Ovary (tissue), 9 donors: ENCODE measurements around the gene OSTM1. TPM values are rescaled to one million over a fixed set of nuclear protein-coding genes. Genes with fewer than 3 reads are reported as not detected.
"Not testable (repeated sequence)": the region's sequence is repeated elsewhere in the genome, so short reads cannot be mapped to it uniquely, and the experiment has no call there.

ENCODE experiments used
- DNase-seq, 5 donors: peaks; one replicate each; pipeline ENCODE4 v3.0.0-alpha.2; 2019 to 2020
- H3K27ac ChIP-seq, 2 donors: fragments of 200-600 bp; one replicate each; pipeline versions ENCODE4 v1.5.1 to v1.8.0; 2019 to 2022
- H3K27me3 ChIP-seq: fragments of 200-600 bp; one replicate; pipeline ENCODE4 v1.8.0; 2022
- H3K36me3 ChIP-seq: fragments of 200-600 bp; sonication (generic); one replicate; pipeline ENCODE4 v1.5.1; 2019
- H3K4me1 ChIP-seq: one replicate; pipeline ENCODE4 v1.8.1; 2013; ENCODE audit warnings: mild to moderate bottlenecking, moderate library complexity; ENCODE audit not compliant: insufficient read depth
- H3K4me3 ChIP-seq: fragments of 200-600 bp; sonication (generic); one replicate; pipeline ENCODE4 v1.5.1; 2017
- H3K9me3 ChIP-seq, 2 donors: fragments of 200-600 bp in 1 of 2; sonication (generic) in 1 of 2; one replicate each; pipeline versions ENCODE4 v1.5.1 to v1.8.1; 2013 to 2019; ENCODE audit warnings: mild to moderate bottlenecking in 1 of 2, moderate library complexity in 1 of 2
- CTCF ChIP-seq, 3 donors: fragments of 450-650 bp in 2 of 3; fragments of 200-600 bp in 1 of 3; IDR thresholded peaks; one replicate each; pipeline versions ENCODE4 v1.5.1 to v1.8.0; 2016 to 2022; ENCODE audit warnings: antibody characterized with exemption in 3 of 3, mild to moderate bottlenecking in 1 of 3
- EP300 ChIP-seq: sonication (generic); formaldehyde crosslinking; IDR thresholded peaks from one replicate; pipeline ENCODE4 v1.6.1; 2017; ENCODE audit warnings: antibody characterized with exemption
- POLR2A ChIP-seq: fragments of 450-650 bp; IDR thresholded peaks from one replicate; pipeline ENCODE4 v1.6.1; 2017; ENCODE audit warnings: antibody characterized with exemption, mild to moderate bottlenecking, moderate library complexity
- WGBS, 3 donors: extraction: QIAGEN DNeasy Blood & Tissue Kit in 1 of 3; methylation state at CpG; one replicate each; pipeline versions ENCODE4 v1.1.5 to v1.1.7; 2013 to 2017; 5-methylcytosine and 5-hydroxymethylcytosine counted together
- intact Hi-C, 4 donors: fragments of 100-400 bp; cut with DNase I; formaldehyde crosslinking; loops; one replicate each; pipeline versions ENCODE4 v1.11.0 to v1.15.1; 2022 to 2023
- polyA plus RNA-seq, 2 donors: library from polyadenylated mRNA; stranded (reverse); fragments of 200-250 nt in 1 of 2; fragments of 350-450 nt in 1 of 2; fragmentation: Illumina TruSeq in 1 of 2; extraction: RNeasy Lipid Tissue Mini Kit (QIAGEN cat#74804) in 1 of 2; gene quantifications; one replicate each; pipeline ENCODE4 v1.2.3, GENCODE V29; 2013 to 2014
- total RNA-seq, 7 donors: library from RNA; depleted of rRNA in 2 of 7; stranded (reverse); fragments of >200 nt in 2 of 7; fragmentation: NEBNext Ultra II Directional in 3 of 7; extraction: Animal tissue kit (Norgen Biotek cat#: 25700) in 3 of 7; gene quantifications; one replicate each; pipeline versions ENCODE4 v1.1.0 to v1.2.4, GENCODE V29; 2016 to 2023
- donor health status: DM: no; HTN: no; CAD: no; lungs with moderate emphysema.
- donor health status: DM: no; HTN: no; CAD: no.
- donor health status: Bipolar disorder and iron deficiency.
- donor health status: DM: yes; HTN: yes; CAD: no.
- donor health status: DM: no; HTN: no; CAD: no.
- donor health status: DM: yes; HTN: yes; CAD: no.

The OSTM1 gene
- total and polyA plus RNA-seq, 9 donors: 10.9 to 55.5 (median 29.8) TPM

DNA sequence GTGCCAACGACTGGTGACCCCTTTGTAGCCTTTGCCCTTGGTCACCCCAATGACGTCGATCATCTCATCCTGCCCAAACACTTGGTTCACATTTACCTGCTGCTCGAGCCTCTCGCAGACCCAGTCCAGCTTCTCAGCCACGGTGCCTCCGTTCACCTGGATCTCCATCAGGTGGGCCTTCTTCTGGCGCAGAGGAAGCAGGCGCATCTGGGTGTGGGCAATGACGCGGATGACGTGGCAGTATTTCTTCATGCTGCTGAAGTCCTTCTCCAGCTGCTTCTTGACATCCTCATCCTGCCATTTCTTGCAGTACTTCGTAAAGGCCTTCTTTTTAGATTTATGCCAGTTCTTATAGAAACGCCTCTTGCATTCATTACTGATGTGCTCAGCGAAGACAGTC, 69.7 kb downstream of the OSTM1 start:
- intact Hi-C loops: no loop called here
- 94 to 99% (median 95%) methylated on average over 15 of the region's 15 CpGs for WGBS, 3 donors
- Histone ChIP-seq H3K27ac (no peak overlapping the region), H3K27me3 (no peaks in the 10 kb centered on the region), H3K4me3 (no peak overlapping the region), H3K36me3 (no peaks in the 10 kb centered on the region), H3K9me3 (peaks cover 0 to 4% of the 10 kb centered on the region in 2 donors), H3K4me1 (no peaks in the 10 kb centered on the region)
- TF ChIP-seq CTCF (IDR thresholded peaks at IDR 0.05): no peak
- DNase-seq: no peak

- 60 to 66% (median 65%) methylated on average over 9 of the region's 9 CpGs for WGBS, 3 donors
- no peak for DNase-seq
- no peak overlapping the region for H3K27ac ChIP-seq
- no peak for TF ChIP-seq POLR2A
- TF ChIP-seq CTCF (IDR thresholded peaks at IDR 0.05): no peak
- TF ChIP-seq EP300: no peak
- no peaks in the 10 kb centered on the region for H3K4me1 ChIP-seq
- no peak overlapping the region for H3K4me3 ChIP-seq
- no peaks in the 10 kb centered on the region for H3K36me3 ChIP-seq
- intact Hi-C loops: no loop called here
- H3K9me3 ChIP-seq: no peaks in the 10 kb centered on the region
- no peaks in the 10 kb centered on the region for H3K27me3 ChIP-seq
Measured at GRCh38 chr6:108002365-108003221, 71.9 kb downstream of the OSTM1 start.

- Histone ChIP-seq H3K27me3 (no peaks in the 10 kb centered on the region), H3K4me3 (no peak overlapping the region)
- intact Hi-C loops: no loop called here
Measured at GRCh38 chr6:108001696-108002231, 72.8 kb downstream of the OSTM1 start.

GRCh38 chr6:108000259-108000658, 74.3 kb downstream of the OSTM1 start:
- H3K27me3 ChIP-seq, H3K4me3 ChIP-seq, H3K9me3 ChIP-seq, H3K27ac ChIP-seq, DNase-seq, H3K4me1 ChIP-seq, intact Hi-C loops, H3K36me3 ChIP-seq: not testable (repeated sequence)
- WGBS, 3 donors: 94 to 96% (median 95%) methylated on average over 5 of the region's 5 CpGs

More at GRCh38 chr6:108001696-108002231, 72.8 kb downstream of the OSTM1 start:
- 89 to 94% (median 93%) methylated on average over 7 of the region's 7 CpGs for WGBS, 3 donors
- H3K9me3 ChIP-seq: no peaks in the 10 kb centered on the region
- H3K36me3 ChIP-seq: no peaks in the 10 kb centered on the region
- TF ChIP-seq EP300 (no peak), POLR2A (no peak), CTCF (IDR thresholded peaks at IDR 0.05) (no peak)
- H3K27ac ChIP-seq: no peak overlapping the region
- no peak for DNase-seq
- H3K4me1 ChIP-seq: no peaks in the 10 kb centered on the region

DNA sequence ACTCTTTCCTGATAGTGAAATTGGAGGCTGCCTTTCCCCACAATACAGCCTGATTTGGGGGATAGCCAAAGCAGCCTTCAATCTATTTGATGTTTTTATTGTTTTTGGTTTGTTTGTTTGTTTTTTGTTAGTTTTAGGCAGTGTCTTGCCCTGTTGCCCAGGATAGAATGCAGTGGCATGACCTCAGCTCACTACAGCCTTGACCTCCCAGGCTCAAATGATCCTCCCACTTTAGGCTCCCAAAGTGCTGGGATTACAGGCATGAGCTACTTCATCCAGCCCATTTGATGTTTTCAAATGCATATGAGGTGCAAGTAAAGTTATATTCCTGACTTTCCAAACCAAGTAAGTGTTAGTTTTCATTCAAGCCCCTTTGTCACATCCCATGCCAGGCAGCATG, 75.2 kb downstream of the OSTM1 start:
- no peaks in the 10 kb centered on the region for H3K36me3 ChIP-seq
- no peak overlapping the region for H3K27ac ChIP-seq
- H3K9me3 ChIP-seq: no peaks in the 10 kb centered on the region
- no peaks in the 10 kb centered on the region for H3K4me1 ChIP-seq
- no peak overlapping the region for H3K4me3 ChIP-seq
- intact Hi-C loops: loop anchor here in 1 of 4 donors (10.0 kb wide), 1 partner anchor 525 kb away; no protein-coding TSS in a partner anchor
- DNase-seq: no peak
- H3K27me3 ChIP-seq: no peaks in the 10 kb centered on the region
- TF ChIP-seq EP300 (no peak), POLR2A (no peak), CTCF (IDR thresholded peaks at IDR 0.05) (no peak)
